Non-pigmented ciliary epithelial cell (primary cell): ENCODE measurements around the gene ERC2.

Experiments used
- DNase-seq: peaks from one replicate; pipeline ENCODE4 v3.0.0-alpha.2; 2010; ENCODE audit warnings: low read depth

ERC2 gene

GRCh38 chr3:56251343-56251945, 216.8 kb downstream of the ERC2 start:
- DNase-seq: peak; percentile 10

GRCh38 chr3:56248021-56248420, 220.2 kb downstream of the ERC2 start:
- no peak for DNase-seq

GRCh38 chr3:56238299-56238698, 230.0 kb downstream of the ERC2 start:
- no peak for DNase-seq

- DNase-seq: no peak
These were observed 234.5 kb downstream of the ERC2 start for GRCh38 chr3:56233742-56234141.

GRCh38 chr3:56229311-56229710, 239.0 kb downstream of the ERC2 start:
- DNase-seq: no peak

GRCh38 chr3:56222866-56223265, 245.4 kb downstream of the ERC2 start:
- DNase-seq: no peak

GRCh38 chr3:56219894-56220805, 248.1 kb downstream of the ERC2 start:
- DNase-seq: no peak

- no peak for DNase-seq
These were observed 258.1 kb downstream of the ERC2 start for GRCh38 chr3:56209982-56210751.

- no peak for DNase-seq
These were observed 260.3 kb downstream of the ERC2 start for GRCh38 chr3:56207922-56208321.

- no peak for DNase-seq
These were observed 262.9 kb downstream of the ERC2 start for GRCh38 chr3:56205406-56205805.

- no peak for DNase-seq
These were observed 265.3 kb downstream of the ERC2 start for GRCh38 chr3:56202997-56203396.

GRCh38 chr3:56201407-56201806, 266.9 kb downstream of the ERC2 start:
- DNase-seq: no peak

- DNase-seq: no peak
These were observed 268.0 kb downstream of the ERC2 start for GRCh38 chr3:56200251-56200650.

- DNase-seq: no peak
These were observed 270.3 kb downstream of the ERC2 start for GRCh38 chr3:56197991-56198390.

GRCh38 chr3:56197259-56197965, 270.9 kb downstream of the ERC2 start:
- DNase-seq: no peak

GRCh38 chr3:56196700-56197099, 271.6 kb downstream of the ERC2 start:
- DNase-seq: no peak

GRCh38 chr3:56193519-56193918, 274.7 kb downstream of the ERC2 start:
- no peak for DNase-seq

GRCh38 chr3:56192001-56192400, 276.3 kb downstream of the ERC2 start:
- no peak for DNase-seq

GRCh38 chr3:56190771-56191305, 277.4 kb downstream of the ERC2 start:
- no peak for DNase-seq

GRCh38 chr3:56190130-56190529, 278.1 kb downstream of the ERC2 start:
- DNase-seq: no peak

- no peak for DNase-seq
These were observed 278.7 kb downstream of the ERC2 start for GRCh38 chr3:56189536-56189935.

GRCh38 chr3:56188201-56188600, 280.1 kb downstream of the ERC2 start:
- DNase-seq: no peak
